ENCODE results near the gene TUBB6.

TUBB6 gene

DNA sequence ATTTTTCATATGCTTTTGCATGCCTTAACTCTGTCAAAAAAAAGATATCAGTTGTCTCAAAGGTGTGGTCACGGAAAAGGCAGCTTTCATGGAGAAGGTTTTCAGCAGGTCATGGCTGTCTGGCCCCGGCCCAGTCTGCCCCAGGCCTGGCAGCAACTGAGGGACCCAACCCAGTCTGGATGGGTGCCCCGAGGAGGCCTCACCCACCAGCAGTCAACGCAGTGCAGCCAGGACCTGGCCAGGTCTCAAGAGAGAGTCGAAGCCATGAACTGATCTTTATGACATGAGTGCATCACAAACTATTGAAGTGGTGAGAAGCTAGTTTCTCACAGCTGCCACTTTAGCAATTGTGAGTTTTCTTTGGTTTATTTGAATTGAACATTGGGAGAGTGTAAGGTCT, 7.9 kb downstream of the TUBB6 start:
- FAIRE-seq = no peak

DNA sequence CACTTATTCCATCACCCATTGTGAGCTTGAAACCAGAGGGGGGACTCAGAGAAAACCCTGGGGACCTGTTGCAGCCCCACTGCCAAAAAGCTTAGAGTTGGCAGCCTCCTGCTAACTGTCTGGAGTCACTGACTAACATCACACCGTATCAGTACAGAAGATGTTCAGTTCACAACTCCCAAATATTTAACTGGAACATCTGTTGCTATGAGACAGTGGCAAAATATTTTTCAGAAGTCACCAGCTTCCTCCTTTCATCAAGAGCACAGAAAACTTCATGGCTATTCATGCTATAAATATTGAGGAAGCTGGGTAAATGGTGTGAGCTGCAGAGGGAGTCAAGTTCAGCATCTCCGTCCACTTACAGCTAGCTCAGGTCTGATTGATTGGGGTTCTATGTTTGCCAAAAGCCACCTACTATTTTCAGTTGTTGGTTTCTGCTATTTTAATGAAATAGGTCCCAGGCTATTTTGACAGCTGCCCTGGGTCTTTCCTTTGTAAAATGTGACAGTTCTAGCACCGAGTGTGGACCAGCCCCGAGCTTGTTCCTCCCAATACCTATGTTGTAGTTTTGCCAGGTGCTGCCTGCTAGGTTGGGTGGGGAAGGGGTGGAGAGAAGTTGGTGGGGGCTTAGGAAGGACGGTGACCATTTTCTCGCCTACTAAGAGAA, 9.8 kb downstream of the TUBB6 start:
- FAIRE-seq = no peak

DNA sequence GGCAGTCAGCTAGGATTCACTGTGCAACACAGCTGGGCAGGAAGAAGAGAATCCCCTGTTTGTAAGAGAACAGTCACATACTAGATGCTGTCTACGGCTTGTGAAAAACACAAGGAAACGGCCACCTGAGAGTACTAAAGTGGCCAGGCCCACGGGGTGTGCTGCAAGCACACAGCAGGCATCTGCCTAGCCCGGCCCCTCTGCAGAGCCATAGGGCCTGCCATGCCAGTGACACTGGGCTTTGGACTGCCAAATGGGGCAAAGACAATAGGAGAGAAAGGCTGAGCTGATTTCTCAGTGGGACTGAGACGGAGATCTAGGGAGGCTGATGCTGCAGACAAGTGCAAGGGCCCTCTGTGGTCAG, 10.3 kb downstream of the TUBB6 start:
- FAIRE-seq = no peak

DNA sequence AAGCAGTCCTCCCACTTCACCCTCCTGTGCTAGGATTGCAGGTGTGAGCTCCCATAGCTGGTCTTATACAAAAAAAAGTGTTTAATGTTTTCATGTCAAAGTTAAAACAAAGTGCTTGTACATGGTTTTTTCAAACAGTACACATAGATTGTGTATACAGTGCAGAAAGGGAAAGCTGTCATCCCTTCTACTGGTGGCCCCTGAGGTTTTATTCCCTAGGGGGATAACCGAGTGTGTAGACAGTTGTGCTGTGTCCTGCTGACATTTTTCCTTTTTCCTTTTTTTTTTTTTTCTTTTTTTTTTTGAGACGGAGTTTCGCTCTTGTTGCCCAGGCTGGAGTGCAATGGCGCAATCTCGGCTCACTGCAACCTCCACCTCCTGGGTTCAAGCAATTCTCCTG, 10.8 kb downstream of the TUBB6 start:
- no peak for FAIRE-seq

DNA sequence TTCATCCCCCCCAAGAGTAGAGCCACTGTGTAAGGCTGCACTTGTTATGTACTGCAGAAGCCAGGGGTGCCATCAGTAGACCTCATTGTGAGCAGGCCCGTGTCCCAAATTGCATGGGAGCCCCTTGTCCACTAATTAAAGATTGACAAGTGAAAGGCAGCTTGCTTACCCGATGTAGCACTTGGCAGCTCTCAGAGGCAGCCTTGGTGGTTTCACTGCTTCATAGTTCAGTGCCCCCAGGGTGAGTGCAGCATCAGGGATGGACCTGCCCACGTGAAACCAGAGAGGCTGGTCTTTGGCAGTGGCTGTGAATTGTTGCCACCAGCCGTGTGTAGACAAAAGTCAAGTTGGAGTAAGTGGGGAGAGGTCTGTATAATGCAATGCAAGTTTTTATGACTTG, 13.3 kb downstream of the TUBB6 start:
- no peak for FAIRE-seq

DNA sequence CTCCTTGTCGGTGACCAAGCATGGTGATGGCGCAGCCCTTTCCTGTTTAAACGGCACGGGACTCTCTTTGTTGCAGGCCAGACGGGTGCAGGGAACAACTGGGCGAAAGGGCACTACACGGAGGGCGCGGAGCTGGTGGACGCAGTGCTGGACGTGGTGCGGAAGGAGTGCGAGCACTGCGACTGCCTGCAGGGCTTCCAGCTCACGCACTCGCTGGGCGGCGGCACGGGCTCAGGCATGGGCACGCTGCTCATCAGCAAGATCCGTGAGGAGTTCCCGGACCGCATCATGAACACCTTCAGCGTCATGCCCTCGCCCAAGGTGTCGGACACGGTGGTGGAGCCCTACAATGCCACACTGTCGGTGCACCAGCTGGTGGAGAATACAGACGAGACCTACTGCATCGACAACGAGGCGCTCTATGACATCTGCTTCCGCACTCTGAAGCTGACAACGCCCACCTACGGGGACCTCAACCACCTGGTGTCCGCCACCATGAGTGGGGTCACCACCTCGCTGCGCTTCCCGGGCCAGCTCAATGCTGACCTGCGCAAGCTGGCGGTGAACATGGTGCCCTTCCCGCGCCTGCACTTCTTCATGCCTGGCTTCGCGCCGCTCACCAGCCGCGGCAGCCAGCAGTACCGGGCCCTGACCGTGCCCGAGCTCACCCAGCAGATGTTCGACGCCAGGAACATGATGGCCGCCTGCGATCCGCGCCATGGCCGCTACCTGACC, 17.1 kb downstream of the TUBB6 start:
- FAIRE-seq = no peak

DNA sequence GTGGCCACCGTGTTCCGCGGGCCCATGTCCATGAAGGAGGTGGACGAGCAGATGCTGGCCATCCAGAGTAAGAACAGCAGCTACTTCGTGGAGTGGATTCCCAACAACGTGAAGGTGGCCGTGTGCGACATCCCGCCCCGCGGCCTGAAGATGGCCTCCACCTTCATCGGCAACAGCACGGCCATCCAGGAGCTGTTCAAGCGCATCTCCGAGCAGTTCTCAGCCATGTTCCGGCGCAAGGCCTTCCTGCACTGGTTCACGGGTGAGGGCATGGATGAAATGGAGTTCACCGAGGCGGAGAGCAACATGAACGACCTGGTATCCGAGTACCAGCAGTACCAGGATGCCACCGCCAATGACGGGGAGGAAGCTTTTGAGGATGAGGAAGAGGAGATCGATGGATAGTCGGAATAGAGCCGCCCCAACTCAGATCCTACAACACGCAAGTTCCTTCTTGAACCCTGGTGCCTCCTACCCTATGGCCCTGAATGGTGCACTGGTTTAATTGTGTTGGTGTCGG, 17.7 kb downstream of the TUBB6 start:
- FAIRE-seq = no peak

DNA sequence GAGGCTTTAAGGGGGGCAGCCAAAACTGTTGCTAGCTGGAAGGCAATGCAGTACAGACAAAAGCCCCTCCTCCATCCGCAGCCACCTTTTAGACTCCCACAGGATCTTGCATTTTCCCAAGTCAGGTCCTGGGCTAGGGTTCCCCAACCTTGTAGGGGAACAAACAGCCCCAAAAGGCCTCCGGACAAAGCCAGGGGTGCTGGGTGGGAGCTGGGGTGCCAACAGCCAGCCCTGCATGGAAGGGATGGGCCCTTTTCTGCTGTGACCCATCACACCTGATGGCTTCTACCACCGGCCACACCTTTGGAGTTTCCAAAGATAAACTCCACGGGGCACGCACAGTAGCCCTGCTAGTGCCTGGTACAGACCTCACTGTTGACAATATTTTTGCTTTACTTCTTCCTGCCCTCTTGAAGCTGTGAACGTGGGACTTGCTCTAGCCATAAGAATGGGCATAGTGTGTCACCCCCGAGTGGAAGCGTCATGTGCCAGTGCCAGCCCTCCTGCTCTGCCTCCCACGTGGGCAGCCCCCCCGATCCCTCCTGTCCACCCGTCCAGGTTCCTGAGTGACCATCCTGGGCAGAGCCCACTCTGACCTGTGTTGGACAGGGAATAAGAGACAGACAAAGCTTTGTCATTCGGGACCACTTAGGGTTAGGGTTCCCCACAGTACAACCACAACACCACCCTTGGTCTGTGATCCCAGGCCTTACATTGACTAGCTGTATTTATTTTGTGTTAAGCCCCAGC, 18.8 kb downstream of the TUBB6 start:
- no peak for FAIRE-seq

DNA sequence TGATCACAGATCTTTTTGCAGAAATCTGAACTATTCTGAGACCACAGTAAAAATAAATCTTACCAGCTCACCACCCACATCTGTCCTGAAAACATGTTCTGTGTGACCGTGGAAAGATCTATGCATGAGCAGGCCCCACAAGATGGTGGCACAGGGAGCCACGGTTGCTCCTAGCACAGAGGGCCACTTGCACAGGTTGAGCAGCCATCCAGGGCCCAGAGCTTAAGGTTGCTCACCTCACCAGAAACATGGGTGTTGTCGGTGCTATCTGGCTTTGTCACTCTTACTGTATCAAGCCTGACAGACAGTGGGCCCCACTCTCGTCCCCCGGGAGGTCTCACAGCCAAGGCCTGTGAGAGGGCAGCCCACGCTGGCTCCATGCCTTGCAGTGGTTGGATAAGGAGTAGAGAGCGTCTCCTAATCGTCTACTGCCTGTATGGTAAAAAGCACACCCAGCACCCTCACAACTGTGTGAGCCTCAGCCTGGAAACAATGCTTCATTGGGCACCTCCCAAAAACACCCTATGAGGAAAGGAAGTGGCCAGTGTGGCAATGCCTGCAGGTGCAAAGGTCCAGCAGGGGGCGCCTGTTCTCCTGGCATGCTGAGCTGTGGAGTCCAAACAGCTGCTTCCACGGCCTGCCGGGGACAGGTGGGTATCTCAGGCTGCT, 19.6 kb downstream of the TUBB6 start:
- FAIRE-seq = peak; percentile 13

DNA sequence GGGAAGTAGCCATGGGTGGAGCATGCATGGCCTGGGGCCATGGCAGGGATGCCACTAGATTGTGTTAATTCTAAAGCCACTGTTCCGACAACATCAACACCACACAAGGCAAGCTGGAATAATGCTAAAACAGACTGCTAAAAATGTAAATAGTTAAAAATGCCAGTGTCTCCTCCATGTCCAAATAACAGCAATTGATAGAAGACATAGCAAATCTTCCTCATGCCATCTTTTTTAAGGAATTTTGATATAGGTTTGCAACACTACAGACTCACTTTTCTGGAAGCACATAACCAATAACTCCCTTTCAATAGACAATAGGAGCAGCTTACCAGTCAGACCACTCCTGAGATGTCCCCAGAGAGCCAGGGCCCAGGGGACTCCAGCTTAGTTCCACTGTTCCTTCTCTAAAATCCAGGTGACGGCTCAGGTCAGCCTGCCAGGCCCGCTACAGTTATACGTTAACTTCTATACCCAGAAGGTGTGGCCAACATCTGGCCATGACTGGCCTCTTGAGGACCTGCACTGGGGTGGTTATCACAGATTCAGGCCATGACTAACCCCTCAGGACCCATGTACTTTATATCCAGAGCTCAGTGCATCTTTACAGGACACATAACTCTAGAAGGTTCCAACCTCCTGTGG, 20.3 kb downstream of the TUBB6 start:
- no peak for FAIRE-seq

DNA sequence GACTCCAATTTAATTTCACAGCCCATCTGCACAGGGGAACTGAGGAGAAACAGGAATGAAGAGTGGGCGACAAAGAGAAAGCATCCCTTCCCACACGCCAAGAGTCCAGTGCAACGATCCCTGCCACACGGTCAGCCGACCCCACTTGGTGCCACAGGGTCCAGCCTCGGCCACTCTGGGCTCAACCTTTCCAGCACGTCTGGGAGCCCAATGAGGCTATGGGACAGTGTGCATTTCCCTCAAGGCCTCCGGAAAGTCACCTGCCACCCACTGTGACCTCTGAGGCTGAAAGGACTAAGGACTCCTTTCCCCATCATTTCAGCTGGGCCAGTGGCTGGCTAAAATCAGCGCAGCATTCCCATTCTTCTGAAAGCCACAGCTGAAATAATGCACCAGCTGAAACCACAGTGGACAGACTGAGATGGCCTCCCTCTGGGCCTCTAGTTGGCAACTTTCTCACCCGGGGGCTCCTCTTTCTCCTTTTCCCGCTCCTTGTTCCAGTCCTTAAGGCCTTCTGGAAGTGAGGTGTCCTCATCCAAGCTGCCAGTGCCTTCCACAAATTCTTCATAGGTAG, 21.2 kb downstream of the TUBB6 start:
- no peak for FAIRE-seq

DNA sequence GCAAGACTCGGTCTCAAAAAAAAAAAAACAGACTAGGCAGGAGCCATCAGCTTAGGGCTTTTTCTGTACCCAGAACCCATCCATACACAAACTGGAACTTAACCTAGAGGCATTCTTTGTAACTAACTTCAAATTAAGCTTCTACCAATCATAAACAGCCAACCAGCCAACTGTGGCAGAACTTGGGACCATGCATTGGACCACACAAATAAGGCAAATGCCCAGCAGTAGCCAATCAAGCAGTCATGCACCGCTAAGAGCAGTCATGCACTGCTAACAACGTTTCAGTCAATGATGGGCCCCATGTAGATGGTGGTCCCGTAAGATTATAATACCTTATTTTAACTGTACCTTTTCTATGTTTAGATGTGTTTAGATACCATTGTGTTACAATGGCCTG, 22.7 kb downstream of the TUBB6 start:
- FAIRE-seq = no peak

DNA sequence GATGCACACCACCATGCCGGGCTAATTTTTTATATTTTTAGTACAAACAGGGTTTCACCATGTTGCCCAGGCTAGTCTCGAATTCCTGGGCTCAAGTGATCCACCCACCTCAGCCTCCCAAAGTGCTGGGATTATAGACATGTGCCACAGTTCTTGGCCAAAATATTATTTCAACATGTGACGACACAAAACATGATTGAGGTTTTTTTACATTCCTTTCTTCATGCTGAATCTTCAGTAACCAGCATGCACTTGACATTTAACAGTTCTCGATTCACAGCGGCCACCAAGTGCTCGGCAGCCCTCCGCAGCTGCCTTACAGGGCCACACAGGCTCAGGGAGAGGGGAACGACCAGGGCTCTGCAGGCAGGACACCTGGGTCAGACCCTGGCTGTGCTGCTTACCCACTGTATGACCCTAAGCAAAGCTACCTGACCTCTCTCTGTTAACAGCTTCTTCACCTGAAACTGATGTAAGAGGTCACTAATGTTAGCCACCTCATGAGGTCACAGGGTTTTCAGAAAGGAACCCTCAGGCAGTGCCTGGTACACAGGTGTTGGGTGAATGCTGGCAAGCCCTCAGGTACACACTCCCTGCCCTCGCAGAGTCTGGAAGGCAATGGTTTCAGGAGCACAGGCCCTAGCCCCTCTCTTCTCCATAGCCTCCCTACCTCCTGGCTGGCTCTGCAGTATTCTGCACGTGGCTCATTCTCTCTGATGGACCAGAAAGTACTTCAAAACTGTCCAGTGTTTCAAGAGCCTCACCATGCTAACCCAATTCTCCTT, 25.7 kb downstream of the TUBB6 start:
- FAIRE-seq = no peak

DNA sequence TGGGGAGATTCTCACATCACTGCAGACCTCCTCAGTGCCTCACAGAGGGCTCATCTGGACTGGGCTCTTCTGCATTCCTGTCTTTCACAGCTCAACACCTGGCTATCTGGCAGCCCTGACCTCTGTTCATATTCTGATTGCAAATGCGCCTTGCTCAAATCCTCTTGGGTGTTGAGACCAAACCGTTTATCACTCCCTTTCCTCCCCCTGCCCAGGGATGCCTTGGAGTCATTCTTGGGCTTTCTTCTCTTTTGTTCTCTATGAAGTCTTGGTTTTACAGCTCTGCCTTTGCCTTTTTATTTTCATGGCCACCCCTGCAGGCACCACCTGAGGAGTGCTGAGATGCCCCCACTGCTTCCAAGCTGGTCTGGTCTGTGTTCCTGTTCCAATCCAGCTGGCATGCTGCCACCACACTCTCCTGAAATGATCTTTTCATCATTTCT, 26.3 kb downstream of the TUBB6 start:
- FAIRE-seq = no peak

DNA sequence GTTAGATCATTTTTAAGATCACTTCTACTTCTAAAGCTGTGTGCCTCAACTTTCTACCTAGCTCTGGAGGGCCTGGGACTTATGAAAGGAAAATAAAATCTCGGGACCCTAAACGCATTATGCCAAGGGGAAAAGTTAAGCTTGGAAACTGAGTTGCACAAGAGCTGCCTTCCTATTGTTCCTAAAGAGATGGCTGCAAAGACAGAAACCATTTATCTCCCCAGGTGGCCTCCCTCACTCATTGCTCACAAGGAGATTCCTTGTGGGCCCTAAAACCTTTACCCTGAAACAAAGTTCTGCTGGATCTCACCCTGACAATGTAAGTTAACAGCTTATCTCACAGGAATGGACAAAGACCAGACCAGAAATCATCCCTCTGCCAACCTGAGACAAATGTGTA, 26.8 kb downstream of the TUBB6 start:
- FAIRE-seq = no peak

DNA sequence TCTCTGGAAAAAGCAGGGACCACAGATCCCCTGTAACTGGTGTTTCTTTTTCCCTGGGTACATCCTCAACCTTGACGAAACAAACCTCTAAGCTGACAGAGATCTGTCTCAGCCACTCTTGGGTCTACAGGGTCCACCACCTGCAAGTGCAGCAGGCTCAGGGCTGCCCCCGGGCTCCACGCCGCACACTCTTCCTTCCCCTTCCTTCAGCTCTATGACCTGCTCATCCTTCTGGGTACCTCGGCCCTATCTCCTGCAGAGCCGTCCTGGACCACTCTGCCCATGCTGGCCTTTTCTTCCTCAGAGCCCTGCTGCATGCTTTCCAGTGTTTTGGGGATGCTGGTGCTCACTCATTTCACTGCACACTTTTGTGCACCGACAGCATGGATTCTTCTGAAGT, 27.5 kb downstream of the TUBB6 start:
- FAIRE-seq = no peak

DNA sequence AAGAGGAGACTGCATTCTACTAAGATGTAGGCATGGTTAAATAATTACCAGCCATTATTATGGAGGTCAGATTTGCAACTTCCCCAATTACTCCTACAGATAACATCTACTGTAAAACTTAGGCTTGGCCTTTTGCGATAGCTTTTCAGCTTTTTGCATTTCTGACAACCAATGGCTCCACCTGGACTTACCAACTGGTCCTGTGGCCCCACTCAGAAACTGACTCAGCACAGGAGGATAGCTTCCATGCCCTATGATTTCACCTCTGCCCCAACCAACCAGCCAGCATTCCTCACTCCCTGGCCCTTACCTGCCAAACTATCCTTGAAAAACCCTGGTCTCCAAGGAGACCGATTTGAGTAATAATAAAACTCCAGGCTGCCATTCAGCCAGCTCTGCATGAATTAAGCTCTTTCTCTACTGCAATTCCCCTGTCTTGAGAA, 28.2 kb downstream of the TUBB6 start:
- FAIRE-seq = no peak

DNA sequence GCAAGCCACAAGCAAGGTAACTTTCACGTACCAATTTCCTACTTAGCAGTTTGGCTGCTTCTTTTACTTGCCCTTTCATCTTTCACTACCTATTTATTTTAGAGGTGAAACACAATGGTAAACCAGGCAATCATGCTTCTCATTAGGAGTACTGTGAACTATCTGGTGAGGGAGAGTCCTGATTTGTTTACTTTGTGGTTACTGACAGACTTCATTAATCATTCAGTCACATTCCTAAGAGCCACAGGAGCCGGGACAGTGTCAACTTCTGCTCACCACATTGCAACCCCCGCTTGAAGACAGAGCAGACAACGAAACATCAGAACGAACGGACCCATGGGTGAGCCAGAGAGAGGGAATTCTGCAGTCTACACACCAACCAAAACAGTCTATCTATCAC, 28.8 kb downstream of the TUBB6 start:
- FAIRE-seq = no peak

DNA sequence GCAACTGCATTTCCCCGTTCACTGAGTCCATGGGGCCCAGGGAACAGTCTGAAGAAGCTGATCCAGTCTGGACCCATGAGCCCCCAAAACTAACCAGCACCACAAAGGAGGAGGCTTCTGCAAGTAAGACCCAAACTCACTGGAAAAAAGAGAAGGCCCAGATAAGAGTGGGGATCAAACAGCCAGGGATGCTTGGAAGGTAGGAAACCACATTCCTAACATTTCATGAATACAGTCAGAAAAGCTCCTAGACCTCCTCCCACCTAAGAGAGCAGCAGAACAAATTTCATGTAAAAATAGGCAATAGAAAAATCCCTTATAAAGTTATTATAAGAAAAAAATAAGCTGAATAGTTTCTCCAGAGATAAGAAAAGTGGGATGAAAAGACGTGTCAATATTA, 30.3 kb downstream of the TUBB6 start:
- no peak for FAIRE-seq

DNA sequence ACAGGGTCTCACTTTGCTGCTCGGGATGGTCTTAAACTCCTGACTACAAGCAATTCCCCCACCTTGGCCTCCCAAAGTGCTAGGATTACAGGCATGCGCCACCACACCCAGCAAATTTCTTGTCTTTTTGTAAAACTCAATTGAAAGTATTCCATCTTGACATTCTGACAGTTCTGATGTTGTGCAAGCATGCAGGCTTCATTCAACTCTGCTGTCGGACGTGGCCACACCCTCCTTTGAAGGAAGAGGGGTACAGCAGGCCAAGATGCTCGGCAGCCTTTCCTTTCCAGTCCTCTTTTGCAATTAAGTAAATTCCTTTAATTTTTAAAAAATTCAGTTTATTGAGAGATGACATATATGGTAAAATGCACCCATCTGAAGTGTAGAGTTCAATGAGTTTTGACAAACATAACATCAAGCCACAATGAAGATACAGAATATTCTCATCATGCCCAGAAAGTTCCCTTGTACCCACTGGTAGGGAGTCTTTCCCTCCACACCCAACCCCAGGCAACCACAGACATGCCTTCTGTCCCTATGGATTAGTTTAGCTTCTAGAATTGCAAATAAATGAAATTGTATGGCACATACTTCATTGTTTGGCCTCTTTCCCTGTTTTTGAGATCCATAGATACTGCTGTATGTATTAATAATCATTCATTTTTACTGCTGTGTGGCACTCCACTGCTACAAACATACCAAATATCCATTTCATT, 33.1 kb downstream of the TUBB6 start:
- FAIRE-seq = no peak

DNA sequence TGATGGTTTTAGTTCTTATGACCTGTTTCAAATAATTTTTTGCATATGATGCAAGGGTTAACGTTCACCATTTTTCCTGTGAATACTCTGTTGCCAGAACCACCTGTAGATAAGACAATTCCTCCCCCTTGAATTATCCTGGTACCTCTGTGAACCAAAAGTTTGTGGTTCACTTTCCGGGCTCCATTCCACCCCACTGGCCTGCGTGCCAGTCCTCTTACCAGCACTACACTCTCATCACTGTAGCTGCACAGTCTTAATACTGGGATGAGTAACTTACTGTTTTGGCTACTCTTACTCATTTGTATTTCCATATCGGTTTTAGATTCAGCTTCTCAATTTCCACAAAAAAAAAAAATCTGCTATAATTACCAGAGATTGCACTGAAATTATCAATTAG, 34.6 kb downstream of the TUBB6 start:
- FAIRE-seq = no peak

Measured in G401.6 (cell line).